Umbilical cord (tissue), 2 donors: ENCODE measurements around the gene CD80. TPM values are rescaled to one million over a fixed set of nuclear protein-coding genes. Genes with fewer than 3 reads are reported as not detected.
"Not testable (repeated sequence)": the region's sequence is repeated elsewhere in the genome, so short reads cannot be mapped to it uniquely, and the experiment has no call there.

Experiments used
- DNase-seq: peaks from one replicate; pipeline ENCODE4 v3.0.0-alpha.2; 2015; ENCODE audit warnings: low spot score
- total RNA-seq: library from RNA; depleted of rRNA; stranded (reverse); fragments of >200 nt; gene quantifications from one replicate; pipeline ENCODE4 v1.2.3, GENCODE V29; 2014; ENCODE audit warnings: low replicate concordance; ENCODE audit not compliant: insufficient read depth

The CD80 gene
- 4.1 TPM for total RNA-seq

GRCh38 chr3:119559441-119559963 lies at the start of gene CD80:
Gene CD80 (minus strand): TSS chr3:119559614. CDS start chr3:119557728, 1,886 bp downstream.
- DNase-seq, result no peak

DNA sequence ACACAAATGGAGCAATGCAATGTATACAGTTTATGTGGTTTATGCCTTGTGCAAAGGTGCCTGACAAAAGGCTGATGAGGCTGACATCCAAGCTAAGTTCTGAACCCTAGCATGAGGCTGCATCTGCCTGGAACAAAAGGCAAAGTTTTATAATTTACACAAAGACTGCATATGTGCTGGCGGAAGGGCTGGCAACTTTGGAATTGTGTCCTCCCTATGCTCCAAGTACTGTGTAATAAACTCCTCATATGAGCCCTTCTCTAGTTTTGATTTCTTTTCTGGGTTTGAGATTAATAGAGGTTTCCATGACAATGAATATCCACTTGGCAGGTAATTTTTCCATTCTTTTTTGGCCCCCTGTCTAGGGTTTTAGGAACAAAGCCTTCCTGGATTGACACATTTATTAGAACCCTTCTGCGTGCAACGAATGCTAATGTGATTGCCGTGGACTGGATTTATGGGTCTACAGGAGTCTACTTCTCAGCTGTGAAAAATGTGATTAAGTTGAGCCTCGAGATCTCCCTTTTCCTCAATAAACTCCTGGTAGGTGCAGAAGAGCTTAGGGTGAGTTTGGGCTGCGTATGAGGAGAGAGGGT lies 49.1 kb upstream of the CD80 start:
- DNase-seq, result no peak

GRCh38 chr3:119604878-119605277 lies 45.5 kb upstream of the CD80 start:
- no peak for DNase-seq

DNA sequence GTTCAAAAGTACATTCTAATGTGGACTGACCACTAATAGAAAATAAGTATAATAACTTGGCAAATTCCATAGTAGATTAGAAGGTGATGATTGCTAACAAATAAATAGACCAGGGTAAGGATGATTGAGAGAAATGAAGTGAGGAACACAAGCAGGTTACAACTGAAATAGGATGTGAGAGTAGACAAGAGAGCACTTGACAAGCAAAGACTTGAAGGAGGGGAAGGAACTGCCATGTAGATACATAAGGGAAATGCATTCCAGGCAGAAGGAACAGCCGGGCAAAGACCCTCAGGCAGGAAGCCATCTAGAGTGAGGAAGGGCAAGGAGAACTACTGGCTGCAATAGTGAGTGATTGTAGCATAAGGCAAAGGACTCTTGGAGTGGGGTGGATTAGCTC lies 43.3 kb upstream of the CD80 start:
- DNase-seq, result no peak

DNA sequence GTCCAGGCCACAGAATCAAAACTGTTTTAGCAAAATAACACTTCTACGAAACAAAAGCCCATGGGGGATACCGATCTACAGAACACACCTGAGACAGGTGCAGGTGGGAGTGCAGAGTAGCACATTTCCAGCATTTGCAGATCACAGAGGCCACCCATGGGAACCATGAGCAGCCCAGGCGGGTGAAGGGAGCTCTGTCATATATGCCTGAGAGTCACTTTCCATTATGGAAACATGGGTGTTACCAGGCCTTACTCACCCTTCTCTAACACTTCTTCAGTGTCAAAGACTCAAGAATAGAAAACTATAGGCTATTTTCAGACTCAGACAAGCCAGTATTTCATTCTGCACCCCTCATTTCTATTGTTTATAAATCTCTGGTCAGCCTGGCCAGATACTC lies 41.7 kb upstream of the CD80 start:
- no peak for DNase-seq

GRCh38 chr3:119600732-119601131 lies 41.3 kb upstream of the CD80 start:
- DNase-seq, result no peak

- no peak for DNase-seq
These were observed 40.3 kb upstream of the CD80 start for GRCh38 chr3:119599558-119600174.

DNA sequence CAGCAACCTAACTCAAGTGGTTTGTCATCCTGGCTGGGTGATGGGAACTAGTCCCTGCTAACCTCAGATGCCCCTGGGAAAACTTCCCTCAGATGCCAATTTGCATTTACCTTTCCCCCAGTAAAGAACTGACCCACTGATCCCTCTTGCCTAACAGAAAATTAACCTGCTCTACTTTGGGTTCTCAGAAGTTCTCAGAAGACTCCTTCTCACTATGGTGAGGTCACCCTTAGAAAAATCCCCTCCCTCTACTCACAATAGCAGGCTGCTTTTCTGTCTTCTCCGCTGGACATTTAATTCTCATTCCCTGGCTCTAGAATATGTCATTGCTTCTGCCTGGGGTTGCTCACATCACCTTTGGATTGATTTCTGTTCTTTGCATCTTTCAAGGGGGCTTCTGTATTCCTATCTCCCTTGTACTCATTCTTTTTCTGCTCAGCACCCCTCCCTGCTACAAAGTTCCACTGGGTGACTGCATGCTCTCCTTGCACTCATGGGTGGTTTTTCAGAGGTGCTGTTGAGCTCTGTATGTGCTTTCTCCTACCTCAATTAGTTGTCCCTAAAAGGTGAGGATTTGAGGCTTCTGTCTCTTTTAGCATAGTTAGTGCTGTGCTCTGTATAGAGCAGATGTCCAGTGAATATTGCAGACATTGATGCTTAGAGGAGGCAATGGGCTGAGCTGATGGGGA lies 39.1 kb upstream of the CD80 start:
- DNase-seq, result no peak

DNA sequence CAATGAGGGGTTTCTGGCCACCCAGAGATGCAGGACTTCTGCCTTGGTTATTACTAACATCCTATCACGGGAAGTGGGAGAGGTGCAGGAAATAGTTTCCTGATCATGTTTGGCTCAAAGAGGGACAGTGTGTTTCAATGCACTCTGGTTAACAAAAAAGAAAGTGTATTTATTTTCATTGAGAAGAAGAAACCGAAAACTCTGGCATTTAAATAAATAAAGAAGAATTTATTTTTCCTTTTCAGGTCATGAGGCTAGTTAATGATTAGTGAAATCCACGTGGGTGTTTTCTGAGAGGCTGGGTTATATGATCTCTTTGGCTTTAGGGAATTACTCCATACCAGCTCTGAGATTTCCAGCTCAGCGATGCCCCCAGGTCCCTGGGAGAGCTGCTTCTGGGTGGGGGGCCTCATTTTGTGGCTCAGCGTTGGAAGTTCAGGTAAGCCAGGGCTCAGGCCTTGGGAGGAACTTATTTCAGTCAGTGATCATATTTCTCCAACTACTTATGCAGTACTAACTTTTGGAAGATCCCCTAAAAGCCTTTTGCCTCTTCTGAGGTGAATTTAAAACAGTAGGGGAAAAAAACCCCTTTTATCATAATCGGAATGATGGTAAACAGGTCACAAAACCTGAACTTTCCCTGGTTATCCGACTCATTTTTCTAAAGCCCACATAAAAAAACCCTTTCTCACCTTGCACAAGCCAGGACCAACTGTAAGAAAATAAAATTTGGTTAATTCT lies 38.3 kb upstream of the CD80 start, which contains the start of gene PLA1A:
Gene PLA1A (plus strand): TSS at position 338 of the 741 bp plus-strand sequence. CDS start 29 bp downstream, at position 367.
- no peak for DNase-seq

- no peak for DNase-seq
These were observed 37.0 kb upstream of the CD80 start for GRCh38 chr3:119596398-119596797.

DNA sequence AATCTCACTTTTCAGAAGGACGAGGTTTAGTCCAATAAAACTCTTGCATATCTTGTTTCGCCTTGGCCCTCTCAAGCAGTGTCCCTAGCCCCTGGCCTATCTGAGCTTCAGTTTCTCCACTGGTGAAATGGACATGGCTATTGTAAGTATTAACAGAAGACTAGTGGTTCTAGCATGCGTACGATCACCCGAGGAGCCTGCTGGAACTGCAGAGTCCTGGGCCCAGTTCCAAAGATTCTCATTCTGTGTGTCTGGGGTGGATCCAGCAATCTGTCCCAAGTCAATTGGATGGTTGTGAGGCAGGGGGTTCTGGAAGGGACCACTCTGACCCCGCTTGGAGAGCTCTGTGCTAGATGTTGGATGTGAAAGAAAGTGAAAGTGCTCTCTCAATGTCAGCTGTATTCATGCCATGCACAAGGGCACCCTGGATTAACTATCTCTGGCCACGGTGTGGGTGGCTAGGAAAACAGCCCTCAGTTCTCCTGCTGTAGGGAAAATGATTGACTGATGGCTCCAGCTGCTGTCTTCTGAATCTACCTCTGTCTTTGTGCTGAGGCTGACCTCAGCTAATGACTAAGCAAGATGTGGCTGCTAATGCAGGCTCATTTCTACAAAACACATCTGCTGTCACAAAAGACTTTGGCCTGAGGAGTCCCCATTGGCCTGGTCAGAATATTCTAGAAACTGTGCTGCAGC lies 36.4 kb upstream of the CD80 start:
- DNase-seq, result no peak

GRCh38 chr3:119594929-119595328 lies 35.5 kb upstream of the CD80 start:
- not testable (repeated sequence) for DNase-seq

DNA sequence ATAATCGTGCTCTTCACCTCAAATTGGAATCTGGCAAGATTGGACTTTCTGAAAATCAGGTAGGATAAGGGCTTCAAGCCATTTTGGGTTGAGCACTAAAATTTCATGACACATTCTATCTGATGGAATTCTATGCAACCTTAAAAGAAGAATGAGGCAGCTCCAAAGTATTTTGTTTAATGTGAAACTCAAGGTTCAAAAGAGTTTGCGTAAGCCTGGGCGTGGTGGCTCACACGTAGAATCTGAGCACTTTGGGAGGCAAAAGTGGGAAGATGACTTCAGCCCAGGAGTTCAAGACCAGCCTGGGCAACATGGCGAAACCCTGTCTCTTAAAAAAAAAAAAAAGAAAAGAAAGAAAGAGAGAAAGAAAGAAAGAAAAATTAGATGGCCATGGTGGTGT lies 34.7 kb upstream of the CD80 start:
- no peak for DNase-seq

DNA sequence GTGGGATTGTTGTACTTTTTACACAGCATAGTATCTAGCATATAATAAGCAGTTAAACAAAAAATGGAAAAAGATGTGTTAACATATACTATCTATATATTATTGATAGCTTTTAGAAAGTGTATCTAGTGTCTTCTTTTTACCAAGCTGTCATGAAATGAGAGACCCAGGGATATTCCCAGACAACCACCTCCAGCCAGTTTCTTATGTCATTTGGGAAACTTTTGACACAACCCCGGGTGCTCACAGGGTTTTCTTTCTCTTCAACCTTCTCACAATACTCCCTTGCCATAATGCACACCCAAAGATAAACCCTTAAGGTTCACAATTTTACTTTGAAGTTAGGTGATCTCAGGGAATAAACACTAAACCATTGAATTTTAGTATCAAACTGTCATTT lies 33.4 kb upstream of the CD80 start:
- DNase-seq, result no peak

- no peak for DNase-seq
These were observed 31.3 kb upstream of the CD80 start for GRCh38 chr3:119590706-119591105.

DNA sequence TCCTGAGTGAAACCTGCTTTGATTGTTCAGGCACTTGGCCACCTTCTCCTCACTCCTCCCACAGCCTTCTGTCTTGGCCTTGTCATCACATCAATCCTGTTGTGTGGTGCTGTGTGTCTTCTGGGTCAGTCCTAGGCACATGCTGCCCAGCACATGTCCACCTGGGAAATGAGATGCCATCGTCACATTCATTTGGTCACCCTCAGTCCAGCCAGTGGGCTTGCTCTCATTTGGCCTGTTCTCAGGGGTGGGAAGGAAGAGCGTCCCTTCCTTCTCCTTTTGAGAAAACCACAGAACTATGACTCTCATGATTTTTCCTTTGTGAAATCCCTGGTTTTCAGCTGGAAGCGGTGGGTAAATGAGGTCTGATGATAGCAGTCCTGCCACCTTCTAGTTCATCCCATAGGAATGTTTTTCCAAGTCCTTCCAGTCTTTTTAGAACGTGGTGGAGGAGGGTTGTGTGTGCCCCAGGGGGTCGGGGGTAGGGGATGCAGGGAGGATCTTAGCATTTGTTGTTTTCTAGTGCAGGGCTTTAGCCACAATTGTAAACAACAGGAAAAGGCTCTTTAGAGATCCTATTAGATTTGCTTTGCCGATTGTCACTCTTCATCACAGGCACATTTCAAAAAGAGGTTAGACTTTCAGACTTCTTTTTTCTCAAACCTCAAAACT lies 29.8 kb upstream of the CD80 start:
- no peak for DNase-seq

DNA sequence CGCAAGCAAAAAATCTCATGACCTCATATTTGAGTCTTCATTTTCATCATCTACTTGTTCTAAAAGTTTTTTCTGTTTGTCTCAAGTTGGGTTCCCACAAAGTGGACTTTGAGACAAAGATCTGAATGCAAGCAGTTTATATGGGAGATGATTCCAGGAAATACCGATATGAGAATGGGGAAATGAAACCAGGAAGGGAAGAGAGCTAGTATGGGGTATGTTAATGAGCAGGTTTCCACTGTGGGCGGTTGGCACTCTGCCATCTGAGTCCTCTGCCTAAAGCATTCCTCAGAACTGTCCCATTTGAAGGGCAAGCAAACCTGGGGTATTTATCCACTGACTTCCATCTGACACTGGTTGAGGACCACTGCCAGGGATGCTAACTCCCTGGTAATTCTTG lies 28.7 kb upstream of the CD80 start:
- DNase-seq, result no peak

DNA sequence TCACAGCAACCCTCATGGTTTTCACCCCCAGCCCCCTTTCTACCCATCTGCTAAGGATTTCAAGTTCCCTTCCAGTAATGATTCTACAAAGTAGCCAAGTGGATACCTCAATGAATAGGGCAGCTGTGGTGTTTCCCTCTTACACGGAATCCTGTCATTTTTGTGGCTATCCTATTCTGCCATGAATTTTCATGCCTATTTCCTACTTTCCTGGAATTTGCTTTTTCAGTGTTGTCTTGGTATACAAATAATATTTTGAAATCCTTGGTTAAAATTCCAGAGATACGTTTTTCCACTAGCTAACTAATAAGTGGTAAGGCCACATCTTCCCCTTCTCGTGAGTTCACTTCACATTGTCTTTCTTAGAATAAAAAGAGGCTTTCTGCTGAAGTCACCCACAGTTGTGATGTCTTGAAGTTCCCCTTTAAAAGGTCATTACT lies 27.3 kb upstream of the CD80 start:
- DNase-seq, result no peak

DNA sequence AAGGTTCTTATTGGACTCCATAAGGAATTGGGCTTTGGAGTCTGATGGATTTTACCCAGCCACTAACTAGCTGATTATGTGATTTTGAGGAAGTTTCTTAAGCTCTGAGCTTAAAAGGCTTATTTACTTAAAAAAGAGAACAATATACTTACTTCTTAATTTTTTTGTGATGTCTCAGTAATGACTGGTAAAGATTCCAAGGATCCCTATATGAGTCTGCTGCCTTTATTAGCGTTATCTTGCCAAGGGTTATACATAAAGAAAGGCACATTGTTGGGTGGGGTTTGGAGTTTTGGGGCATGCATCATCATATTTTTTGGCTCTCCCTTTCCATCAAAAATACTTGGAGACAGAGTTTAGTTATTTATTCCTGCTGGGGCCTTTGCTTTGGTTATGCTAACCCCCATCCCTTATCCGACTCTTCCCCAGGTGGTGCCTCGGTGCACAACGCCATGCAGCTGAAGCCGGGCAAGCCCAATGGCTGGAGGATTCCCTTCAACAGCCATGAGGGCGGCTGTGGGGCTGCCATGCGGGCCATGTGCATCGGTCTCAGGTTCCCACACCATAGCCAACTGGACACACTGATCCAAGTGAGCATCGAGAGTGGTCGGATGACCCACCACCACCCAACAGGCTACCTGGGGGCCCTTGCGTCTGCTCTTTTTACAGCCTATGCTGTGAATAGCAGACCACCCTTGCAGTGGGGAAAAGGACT lies 26.6 kb upstream of the CD80 start:
- DNase-seq, result no peak

DNA sequence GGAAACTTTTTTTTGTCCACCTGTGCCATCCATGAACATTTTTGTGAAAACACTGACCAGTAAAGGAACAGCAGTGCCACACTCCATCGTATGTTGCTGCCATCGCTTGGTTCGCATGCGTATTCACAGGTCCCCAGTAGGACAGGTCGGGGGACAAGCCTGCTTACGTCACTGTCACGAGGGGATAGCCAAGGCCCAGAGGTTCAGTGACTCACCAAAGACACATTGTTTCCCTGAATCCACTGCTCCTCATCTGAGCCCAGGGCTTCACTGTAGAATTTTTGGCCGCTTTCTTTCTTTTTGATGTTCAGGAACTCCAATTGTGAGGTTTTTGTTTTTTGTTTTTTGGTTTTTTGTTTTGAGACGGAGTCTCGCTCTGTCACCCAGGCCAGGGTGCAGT lies 25.8 kb upstream of the CD80 start:
- DNase-seq, result no peak
